Germinal center (tissue), 1 donor: ENCODE data around the gene SCTR.
A peak's percentile ranks its signal among the peaks of the same experiment; 100 is the strongest.

ENCODE experiments used
- DNase-seq: peaks from one replicate; pipeline ENCODE4 v3.0.0; 2012; ENCODE audit warnings: mixed read lengths, low spot score

Gene SCTR

DNA sequence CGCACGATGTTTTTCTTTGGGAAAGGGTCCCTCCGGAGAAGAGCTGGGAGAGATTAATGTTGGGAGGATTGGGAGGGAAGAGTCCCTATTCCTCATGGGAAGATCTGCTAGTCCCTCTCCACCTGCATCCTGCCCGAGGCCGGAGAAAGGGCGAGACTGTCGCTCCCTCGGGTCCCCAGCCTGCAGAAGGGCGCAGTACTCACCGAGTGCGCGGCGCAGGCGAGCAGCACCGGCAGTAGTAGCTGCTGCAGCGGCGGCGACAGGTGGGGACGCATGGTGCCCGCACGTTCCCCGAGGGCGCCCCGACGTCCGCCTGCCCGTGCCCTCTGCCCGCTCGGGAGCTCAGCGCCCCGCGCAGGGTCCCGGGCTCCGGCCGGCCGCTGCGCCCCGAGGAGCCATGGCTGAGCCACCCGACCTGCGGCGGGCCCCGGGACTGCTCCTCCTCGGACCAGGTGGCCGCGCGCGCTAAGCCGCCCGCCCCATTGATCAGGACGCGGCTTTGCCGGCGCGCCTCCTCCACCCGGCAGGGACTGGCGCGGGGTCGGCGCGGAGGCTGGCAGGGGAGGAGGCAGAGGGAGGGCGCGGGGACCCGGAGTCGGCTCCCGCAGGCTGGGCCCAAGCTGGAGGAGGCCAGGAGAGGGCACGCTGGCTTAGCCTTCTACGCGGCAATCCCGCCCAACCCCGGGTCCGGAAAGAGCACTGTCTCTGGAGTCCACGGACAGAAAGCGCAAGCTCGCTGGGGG, at the start of gene SCTR:
Gene SCTR, minus strand, starts transcription at position 532 of the 743 bp plus-strand sequence. Its CDS starts 257 bp downstream, at position 275.
- DNase-seq, result no peak

DNA sequence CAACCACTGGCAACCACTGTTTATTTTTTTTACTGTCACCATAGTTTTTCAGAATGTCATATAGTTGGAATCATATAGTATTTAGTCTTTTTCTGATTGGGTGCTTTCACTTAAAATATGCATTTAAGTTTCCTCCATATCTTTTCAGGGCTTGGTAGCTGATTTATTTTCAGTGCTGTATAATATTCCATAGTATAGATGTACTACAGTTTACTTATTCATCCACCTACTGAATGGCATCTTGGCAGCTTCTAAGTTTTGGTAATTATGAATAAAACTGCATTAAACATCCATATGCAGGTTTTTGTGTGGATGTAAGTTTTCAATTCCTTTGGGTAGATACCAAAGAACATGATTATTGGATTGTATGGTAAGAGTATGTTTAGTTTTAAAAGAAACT, 43.0 kb upstream of the SCTR start:
- no peak for DNase-seq

DNA sequence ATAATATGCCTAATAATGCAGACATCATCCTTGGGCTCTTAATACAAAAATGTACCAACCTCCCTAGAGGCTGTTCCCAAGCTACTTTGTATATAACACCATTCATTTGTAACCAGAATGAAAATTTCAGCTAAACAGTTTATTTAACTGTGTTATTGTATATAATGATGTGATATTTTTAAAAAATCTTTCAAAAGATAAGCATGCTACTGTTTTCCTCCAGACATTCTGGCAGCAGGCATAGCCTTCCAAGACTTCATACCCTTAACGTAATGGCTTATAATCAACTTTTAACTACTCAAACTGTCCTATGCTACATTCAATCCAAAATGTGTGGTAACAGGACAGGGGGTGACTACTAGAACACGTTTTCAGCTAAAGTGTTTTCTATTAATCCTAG, 41.2 kb upstream of the SCTR start:
- no peak for DNase-seq

DNA sequence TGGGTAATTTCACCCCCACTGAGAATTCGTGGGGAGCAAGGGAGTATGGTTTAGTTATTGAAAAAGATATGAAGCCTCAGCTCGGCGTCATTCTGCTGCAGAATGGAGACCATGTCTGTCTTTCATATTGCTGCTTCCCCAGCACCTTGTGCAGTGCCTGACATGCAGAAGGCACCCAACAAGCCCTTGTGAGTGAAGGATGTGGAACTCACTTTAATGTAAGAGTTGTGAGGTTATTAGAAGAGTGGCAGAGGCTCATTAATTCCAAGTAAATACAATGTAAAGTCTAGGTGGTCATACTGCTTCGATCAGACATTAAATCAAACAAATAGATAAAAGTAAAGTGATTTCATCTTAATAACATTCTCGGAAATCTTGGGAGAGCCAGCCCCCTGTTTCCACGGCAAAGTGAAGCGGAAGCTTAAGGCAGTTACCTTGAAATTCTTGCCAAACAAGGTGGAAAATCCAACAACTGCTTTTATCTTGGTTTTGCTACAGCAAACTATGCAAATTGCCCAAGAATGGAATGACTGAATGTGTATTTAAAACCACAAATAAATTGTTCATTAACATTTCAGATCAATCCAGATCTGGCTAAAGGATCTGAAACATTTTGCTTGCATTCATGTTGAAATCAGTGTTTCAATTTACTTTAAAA, 29.5 kb upstream of the SCTR start:
- no peak for DNase-seq

DNA sequence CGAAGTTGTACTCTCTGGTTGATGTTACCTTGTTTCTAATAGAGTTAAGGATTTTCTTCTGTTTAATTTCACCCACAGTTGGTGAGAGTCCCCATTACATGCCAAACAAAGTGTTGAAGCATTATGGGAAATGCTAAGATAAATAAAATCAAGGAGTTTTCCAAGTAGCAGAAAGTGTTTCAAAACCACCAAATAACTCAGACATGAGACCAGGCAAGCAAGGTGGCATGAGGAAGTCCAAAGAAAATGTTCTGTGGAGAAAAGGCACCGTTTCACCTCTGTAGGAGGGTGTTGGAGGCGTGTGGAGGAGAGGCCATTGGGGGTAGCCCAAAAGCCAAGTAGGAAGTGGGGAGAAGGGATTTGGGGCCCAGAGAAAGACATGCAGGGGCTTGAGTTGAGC, 28.6 kb upstream of the SCTR start:
- no peak for DNase-seq

DNA sequence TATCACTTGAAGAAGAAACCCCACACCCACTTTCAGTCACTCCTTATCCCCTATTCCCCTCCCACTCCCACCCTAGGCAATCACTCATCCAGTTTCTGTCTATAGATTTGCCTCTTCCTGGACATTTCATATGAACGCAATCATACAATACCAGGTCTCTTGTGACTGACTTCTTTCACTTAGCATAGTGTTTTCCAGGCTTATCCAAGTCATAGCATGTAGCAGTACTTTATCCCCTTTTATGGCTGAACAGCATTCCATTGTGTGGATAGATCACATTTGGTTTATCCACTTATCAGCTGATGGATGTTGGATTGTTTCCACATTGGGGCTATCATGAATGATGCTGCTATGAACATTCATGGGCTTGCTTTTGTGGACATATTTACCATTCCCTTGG, 26.6 kb upstream of the SCTR start:
- DNase-seq, result no peak

DNA sequence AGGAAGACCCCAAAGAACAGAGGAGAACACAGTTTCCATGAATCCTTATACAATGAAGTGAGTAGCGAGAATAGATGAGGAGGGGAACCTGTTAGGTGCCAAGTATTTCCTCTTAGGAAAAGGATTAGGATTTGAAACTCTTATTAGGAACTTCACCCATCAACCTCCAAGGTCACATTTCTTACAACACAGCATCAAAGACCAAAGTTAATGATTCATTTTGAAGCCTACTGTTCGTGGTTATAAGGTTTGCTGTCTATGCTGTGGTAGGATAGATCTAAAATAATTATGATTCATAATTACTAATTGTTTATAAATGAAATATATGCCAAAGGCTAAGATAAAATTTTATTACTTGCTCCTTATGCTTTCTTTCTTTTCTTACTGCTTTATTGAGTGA, 26.1 kb upstream of the SCTR start:
- no peak for DNase-seq

DNA sequence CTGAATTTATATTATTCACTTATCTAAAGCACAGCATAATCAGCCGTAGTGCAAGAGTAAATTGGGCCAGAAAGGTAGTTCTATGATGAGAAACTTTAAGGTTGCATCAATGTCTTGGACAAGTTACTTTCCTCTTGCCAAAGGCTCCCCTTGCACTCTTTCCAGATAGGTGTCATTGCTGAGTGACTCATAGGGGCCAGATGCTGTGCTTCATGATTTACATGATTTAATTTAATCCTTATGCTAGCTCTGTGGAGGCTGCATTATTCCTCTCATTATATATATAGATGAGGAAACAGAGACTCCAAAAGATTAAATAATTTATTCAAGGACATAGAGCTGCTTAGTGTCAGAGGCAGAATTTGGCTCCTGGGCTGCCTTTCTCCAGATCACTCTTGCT, 25.0 kb upstream of the SCTR start:
- DNase-seq, result no peak

DNA sequence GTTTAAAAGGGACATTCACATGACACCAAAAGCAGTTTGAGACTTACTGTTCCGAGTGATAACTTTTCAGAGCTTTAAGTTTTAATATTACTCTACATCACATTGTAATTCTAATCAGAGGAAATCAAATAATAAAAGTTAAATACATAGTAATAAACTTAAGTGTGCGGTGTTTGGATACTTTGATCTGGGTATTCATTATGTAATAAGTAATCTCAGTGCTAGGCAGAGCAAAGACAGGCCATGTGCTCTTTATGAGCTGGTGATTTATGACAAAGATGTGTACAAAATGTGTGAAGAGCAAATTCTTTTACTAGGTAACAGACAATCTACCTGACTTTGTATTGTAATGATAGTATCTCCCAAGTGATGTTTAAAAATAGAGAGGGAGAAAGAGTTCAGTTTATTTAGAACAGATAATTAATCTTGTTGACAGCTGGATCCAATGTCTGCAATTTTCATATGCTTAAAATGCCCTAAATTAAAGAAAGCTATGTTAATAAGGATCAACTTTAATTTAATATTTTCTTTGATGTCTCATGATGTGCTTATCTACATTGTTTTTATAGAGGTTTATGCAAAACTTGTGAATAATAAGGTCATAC, 24.3 kb upstream of the SCTR start:
- DNase-seq, result no peak

DNA sequence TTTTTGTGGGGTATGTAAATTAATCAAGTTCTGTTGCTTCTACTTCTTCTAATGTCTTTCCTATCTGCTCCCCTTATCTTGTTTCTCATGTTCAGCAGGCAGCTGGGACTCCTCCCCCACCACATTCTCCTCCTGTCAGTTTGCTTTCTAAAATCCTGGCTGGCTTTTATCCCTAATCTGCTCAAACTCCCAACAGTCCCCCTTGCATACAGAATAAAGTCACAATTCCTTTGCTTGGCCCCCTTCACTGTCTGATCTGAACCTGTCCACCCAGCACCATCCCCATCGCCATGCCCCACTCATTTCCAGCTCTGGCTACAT, 22.1 kb upstream of the SCTR start:
- no peak for DNase-seq

DNA sequence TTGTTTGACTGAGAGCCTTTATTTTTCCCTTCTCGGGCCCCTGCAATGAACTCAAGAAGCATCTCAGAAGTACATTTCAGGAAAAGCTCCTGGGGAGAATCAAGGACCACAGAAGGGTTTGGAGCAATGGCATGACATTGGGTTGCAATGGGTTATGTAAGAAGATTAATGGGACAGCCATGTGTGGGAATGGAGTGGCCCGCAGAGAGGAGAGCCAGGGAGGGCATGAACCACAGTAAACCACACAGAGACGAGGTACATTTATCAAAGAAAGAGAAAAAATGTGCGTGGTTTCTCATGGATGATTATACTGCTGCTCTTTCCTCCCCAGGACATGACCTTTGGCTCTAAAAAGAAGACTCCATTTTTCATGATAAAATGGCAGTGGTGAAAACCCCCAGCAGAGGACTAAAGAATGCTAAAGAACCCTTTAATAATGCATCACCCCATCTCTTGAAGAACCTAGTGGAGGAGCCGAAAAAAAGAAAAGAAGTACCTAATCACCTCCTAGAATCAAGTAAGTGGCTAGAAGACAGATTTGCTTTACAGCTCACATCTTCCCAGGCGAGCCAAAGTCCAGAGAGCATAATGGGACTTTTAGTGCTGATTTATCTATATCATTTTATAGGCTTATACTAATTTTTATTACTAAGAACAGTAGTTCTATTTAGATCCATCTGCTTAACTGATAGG, 21.6 kb upstream of the SCTR start:
- DNase-seq, result no peak

DNA sequence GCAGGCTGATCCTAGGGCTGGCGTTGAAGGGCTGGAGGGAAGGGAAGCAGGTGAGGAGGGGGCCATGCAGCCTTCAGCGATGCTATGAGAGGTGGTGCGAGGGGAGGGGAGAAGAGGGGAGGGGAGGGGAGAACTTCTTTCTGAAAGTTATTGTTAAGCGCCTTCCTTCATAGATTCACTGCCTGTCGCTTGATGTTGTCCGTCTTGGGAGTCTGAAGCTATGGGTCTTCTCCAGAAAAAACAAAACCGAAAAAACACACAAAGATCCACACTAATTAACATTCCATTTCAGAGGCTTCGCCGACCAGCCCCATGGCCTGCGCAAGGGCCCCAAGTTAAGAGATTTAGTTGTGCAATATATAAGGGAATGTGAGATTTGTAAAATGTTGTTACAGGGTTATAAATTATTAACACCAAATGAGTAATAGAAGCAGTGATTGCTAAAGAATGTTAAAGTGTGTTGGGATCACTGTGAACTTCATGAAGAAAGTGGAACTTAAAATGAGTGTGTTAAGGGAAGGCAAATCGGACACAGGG, 20.7 kb upstream of the SCTR start:
- DNase-seq, result no peak

DNA sequence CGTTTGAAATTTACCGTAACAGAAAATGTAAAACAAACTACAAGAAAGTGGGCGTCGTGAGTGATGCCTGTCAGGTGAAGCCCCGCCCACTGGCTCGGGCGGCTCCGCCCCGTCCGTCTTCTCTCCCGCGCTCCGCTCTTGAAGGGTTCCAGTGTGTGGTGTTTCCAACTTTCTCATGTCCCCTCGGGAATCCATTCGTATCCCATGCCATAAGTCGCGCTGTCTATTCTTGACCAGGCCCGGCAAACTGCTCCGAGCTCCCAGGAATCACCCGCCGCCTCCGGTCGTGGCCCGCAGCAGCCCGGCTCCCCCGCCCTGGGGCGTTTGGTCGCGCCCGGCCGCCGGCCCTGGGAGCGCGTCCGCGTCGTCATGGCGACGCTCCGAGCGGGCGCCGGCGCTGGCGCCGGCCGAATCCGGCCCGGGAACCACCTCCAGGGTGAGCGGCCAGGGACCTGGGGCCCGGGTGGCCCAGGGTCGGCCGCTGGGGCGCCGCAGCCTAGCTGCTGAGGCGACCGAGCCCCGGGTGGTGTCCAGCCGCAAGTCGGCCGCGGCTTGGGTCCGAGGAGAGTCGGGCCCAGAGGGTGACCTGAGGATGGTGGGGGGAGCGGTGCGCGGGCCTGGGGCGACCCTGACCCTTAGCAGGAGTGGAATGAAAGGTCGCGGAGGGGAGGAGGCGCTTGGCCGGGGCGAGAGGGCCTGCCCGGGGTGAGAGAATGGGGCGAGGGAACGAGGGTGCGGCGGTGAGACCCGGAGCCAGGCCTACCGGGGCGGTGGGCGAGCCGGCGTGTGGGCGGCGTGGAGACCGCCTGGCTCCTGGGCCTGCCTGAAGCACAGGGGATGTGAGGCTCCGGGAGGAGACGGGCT, 20.0 kb upstream of the SCTR start, which contains the start of gene CFAP221:
Gene CFAP221, plus strand, starts transcription at position 375 of the 864 bp plus-strand sequence. CDS start 1,683 bp downstream, outside the sequence.
- DNase-seq, result peak; percentile 65

DNA sequence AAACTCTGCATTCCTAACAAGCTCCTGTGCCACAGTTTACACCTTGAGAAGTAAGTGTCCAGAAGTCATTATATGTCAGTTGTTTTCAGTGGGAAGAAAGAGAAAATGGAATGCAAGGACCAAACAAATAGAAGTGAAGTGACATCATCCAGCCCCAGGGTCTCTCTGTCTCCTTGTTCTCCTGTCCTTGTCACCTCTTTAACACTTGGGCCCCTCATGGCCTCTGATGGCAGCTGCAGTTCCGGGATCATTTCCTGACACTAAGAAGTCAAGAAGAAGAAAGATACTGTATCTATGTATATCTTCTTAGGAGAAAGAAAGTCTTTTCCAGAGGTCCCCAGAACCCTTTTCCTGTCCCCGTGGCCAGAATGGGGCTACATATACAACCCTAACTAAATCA, 17.2 kb upstream of the SCTR start:
- no peak for DNase-seq

DNA sequence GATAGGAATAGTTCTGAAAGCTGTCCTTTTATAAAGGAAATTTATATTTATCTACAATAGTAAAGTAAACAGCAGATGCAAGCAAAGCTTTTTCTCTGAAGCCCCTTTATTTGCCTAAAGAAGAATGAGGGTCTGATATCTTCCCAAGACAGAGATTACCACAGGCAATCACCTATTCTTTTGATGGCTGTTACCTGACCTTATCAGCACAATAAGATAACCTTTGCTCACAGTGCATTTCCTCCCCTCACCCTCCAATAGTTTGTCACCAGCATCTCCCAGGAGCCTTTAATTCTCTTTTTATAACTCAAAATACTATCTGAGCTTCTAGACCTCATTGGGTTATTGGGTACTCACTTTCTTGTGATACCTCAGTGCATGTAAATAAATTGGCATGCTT, 13.5 kb upstream of the SCTR start:
- DNase-seq, result no peak

DNA sequence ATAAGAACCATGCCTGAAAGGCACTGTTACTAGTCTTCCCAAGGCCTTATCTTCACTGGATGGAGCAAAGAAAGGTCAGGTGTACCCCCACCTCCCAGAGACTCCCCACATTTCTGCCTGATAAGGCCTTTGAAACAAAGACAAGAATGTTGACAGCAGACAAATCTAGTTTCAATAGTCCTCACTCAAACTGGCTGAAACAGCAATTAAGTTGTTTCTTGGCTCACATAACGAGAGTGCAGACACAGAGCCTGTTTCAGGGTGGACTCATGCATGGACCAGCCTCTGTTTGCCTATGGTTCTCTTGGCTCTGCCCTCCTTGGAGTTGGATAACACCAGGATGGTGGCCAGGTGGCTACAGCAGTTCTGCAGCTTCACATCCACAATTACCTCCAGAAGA, 12.4 kb upstream of the SCTR start:
- DNase-seq, result no peak

DNA sequence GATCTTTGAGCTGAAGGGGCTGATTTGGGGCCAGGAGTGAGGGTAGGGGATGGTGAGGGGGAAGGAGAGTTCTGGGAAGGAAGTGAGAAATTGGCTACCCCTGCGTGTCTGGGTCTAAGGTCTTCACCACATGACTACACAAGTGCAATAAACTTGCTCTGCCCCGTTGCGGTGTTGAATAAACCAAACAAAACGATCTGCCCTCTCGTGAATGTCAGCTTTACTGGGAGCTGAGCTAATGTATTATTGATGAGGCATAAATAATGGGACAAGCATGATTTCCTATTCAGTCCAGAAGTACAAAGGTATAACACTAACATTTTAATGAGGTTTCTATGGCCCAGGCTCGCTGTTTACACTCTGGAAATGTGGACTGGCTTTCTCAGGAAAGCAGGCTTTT, 11.9 kb upstream of the SCTR start:
- DNase-seq, result no peak

DNA sequence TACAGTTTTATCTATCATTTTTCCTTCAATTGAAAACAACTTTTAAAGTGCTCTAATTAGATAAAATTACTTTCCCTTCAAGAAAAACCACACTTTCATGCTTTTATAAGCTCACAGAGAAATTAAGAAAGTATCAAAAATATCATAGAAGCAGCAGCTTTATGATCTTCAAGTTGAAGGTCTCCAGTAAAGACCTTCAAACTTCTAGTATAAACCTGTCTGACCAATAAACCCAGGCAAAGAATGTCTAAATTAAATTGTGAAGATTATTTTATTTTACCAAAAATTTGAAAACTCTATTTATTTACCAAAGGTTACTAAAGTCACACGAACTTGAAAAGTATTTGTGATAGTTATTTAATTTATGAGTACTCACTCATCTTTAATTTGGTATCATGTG, 9.3 kb upstream of the SCTR start:
- no peak for DNase-seq

DNA sequence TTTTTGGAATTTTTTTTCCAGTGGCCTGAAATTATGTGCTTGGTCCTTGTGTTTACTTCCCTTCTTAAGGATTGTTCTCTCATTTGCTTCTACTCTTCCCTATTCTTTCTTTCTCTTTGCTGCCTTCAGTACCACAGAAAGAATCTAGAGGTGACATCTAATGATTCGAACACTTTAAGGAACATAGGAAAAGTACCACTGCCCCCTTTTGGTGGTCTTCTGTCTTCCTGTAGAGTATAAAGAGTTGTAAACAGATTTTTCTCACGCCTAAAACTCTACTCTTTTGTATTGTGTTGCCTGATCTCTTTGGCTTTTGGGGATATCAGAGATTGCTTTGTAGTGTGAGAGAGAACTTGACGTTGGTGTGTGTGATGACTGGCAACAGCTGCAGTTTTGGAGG, 7.0 kb upstream of the SCTR start:
- DNase-seq, result no peak

DNA sequence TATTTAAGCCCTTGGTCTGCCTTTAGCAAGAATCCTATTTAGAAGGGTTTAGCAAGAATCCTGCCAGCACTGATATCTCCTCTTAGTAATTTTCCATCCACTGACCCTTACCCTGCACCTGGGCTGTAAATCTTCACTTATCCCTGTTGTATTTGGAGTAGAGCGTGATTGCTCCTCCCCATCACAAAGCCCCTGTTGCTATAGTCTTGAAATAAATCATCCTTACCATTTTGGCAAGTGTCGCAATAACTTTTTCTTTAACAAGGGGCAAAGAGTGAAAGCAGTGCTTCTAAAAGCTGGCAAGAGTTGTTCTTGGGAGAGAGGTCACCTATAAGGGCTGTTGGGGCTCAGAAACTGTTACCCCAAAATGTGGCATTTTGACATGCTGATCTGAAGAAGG, 3.7 kb upstream of the SCTR start:
- DNase-seq, result no peak

DNA sequence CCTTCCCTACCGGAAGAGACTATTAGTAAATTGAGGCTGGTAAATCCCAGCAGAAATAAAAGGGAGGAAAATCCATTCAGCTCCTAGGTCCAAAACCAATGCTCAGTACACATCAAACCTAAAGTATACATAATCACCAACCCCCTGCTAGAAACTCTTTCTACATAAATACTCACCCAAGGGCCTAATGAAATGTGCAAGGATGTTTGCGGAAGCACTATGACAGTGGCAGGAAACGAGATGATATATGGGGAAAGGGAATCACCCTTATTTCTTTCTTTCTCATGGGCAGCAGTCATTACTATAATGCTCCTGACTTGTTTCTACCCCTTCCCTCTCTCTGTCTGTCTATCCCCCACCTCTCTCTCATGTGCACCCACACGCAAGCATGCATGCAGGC, 1.3 kb upstream of the SCTR start:
- no peak for DNase-seq
